ENCODE data around the gene BID.
"Not testable (repeated sequence)": the region's sequence is repeated elsewhere in the genome, so short reads cannot be mapped to it uniquely, and the experiment has no call there.

The BID gene

DNA sequence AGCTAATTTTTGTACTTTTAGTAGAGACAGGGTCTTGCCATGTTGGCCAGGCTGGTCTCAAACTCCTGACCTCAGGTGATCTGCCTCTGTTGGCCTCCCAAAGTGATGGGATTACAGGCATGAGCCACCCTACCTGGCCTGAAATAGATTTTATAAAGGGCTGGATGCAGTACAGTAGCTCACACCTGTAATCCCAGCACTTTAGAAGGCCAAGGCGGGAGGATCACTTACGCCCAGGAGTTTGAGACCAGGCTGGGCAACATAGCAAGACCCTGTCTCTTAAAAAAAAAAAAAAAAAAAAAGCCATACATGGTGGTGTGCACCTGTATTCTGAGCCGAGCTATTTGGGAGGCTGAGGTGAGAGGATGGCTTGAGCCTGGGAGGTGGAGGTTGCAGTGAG lies 76.0 kb downstream of the BID start:
- not testable (repeated sequence) for DNase-seq

DNA sequence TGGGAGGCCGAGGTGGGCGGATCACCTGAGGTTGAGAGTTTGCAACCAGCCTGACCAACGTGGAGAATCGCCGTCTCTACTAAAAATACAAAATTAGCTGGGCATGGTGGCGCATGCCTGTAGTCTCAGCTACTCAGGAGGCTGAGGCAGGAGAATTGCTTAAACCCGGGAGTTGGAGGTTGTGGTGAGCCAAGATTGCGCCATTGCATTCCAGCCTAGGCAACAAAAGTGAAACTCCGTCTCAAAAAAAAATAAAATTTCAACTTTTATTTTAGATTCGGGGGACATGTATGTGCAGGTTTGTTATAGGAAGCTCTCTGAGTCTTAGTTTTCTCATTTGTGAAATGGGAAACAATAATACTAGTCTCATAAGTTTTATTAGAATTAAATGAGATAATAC lies 77.1 kb downstream of the BID start:
- DNase-seq = not testable (repeated sequence)

DNA sequence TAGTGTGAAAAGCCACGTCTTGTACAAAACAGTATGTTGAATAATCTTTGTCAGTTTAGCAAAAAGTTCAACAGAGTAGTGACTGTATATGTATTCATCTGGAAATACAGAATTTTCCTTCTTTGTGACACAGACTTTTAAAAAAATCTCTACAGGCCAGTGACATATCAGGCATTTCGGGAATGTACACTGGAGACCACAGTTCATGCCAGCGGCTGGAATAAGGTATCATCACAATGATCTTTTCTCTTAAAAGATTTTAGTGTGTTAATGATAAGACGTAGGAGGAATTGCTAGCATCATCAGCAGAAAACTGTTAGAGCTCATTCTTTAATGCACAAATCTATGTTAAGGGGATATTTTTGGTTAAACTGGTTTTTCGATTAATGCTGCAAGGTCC lies 78.3 kb downstream of the BID start:
- DNase-seq = no peak

DNA sequence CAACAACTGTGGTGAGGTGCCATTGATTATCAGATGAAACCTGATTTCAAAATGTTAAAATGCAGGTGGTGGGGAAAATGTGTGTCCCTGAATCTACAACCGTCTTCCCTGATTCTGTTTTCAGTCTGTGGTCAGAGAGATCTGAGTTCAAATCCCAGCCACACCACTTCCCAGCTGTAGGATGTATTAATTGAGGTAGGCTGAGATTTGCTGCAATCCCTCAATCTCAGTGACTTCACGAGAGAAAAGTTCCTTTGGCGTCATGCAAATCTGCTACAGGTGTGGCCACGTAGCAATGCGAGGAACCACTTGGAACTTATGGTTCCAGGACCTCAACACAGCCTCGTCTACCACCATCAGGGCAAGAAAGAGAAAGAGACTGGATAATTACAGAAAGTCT lies 79.5 kb downstream of the BID start:
- DNase-seq = no peak

DNA sequence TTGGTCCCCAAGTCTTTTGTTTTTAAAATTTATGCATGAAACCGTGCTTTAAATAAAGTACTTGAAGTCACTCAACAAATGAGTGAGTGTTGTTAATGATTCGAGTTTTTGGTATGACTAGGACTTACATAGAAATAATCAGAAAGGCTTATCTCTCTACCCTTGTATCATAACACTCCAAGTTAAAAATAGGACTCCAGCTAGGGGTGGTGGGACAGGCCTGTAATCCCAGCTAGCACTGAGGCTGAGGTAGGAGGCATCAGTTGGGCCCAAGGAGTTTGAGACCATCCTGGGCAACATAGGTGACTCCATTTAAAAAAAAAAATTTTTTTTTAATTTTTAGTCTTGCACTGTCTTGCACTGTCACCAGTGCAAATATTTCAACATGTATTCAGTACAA lies 80.1 kb downstream of the BID start:
- DNase-seq = no peak

DNA sequence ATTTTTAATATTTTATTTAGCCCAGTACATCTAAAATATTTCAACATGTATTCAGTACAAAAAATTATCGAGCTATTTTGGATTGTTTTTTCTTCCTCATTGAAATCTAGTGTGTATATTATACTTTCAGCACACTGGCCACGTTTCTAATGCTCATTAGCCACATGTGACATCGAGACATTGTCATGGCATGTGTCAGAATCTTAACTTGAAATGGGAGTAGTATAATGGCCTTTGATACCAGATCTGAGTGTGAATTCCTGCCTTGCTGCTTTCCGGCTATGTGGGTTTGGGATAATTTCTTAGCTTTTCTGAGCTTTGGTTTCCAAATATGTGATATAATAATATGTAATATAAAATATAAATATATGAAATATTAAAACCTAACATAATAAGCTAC lies 81.4 kb downstream of the BID start:
- no peak for DNase-seq

DNA sequence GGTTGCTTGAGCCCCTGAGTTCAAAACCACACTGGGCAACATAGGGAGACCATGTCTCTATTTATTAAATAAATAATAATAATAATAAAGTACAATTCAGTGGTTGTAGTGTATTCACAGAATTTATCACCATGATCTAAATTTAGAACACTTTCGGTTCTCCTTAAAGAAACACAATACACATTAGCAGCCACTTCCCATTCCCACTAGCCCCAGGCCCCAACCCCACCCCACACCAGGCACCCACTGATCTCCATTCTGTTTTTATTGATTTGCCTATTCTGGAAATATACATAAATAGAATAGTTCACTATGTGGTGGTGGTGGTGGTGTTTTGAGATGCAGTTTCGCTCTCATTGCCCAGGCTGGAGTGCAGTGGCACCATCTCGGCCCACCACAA lies 90.0 kb downstream of the BID start:
- DNase-seq = no peak

Data from NCI-H524 (cell line).